A673 (cell line): Measurements from ENCODE around the gene CSNK1G2. TPM values are rescaled to one million over a fixed set of nuclear protein-coding genes. Genes with fewer than 3 reads are reported as not detected.

Experiments
- BruUV-seq: library from RNA; stranded (reverse); fragments of 400-500 nt; replicated peaks from 2 replicates; lab custom pipeline; 2021; lab: Mats Ljungman, UMichigan
- CTCF ChIA-PET: fragments of 300-600 bp; sonication (Branson Sonifier 250); formaldehyde crosslinking; loops from one replicate; lab custom pipeline; 2022; ENCODE audit warnings: antibody characterized with exemption; lab: Charles Lee
- POLR2A ChIA-PET: fragments of 300-600 bp; sonication (Branson Sonifier 250); formaldehyde crosslinking; loops from one replicate; lab custom pipeline; 2022; ENCODE audit warnings: antibody characterized with exemption; ENCODE audit not compliant: low non-redundant PET; lab: Charles Lee
- DNase-seq: peaks from one replicate; pipeline ENCODE4 v3.0.0-alpha.2; 2015; ENCODE audit warnings: low spot score
- H3K27ac ChIP-seq: fragments of 200-600 bp; sonication (generic); 2 replicates; pipeline ENCODE4 v1.5.1; 2016; ENCODE audit warnings: mixed run types, low read depth, mild to moderate bottlenecking, mixed read lengths, antibody characterized with exemption, low read length; ENCODE audit not compliant: poor library complexity, severe bottlenecking
- H3K27me3 ChIP-seq: fragments of 200-600 bp; sonication (generic); replicated peaks from 2 replicates; pipeline ENCODE4 v1.6.1; 2017; ENCODE audit warnings: mixed run types, low read depth, mild to moderate bottlenecking, mixed read lengths, antibody characterized with exemption, low read length; ENCODE audit not compliant: insufficient read depth, poor library complexity
- H3K36me3 ChIP-seq: fragments of 200-600 bp; sonication (generic); 2 replicates; pipeline ENCODE4 v1.6.1; 2016; ENCODE audit warnings: mixed run types, mild to moderate bottlenecking, mixed read lengths, antibody characterized with exemption, low read length; ENCODE audit not compliant: insufficient read depth, poor library complexity, severe bottlenecking
- H3K4me1 ChIP-seq: fragments of 200-600 bp; sonication (generic); 2 replicates; pipeline ENCODE4 v1.6.1; 2017; ENCODE audit warnings: mixed run types, mild to moderate bottlenecking, mixed read lengths, antibody characterized with exemption, low read length; ENCODE audit not compliant: insufficient read depth, poor library complexity, severe bottlenecking
- H3K4me3 ChIP-seq: fragments of 200-600 bp; sonication (generic); 2 replicates; pipeline ENCODE4 v1.5.1; 2016; ENCODE audit warnings: low read depth, mixed run types, mild to moderate bottlenecking, mixed read lengths, low read length; ENCODE audit not compliant: poor library complexity, severe bottlenecking
- H3K9me3 ChIP-seq: fragments of 200-600 bp; sonication (generic); 2 replicates; pipeline ENCODE4 v1.6.1; 2016; ENCODE audit warnings: mixed run types, low read depth, mild to moderate bottlenecking, mixed read lengths, antibody characterized with exemption, low read length; ENCODE audit not compliant: poor library complexity, severe bottlenecking
- EZH2 ChIP-seq: fragments of 200-600 bp; sonication (generic); IDR thresholded peaks from 2 replicates; pipeline ENCODE4 v1.6.1; 2017; ENCODE audit warnings: borderline replicate concordance, low read depth, mild to moderate bottlenecking, mixed read lengths, antibody characterized with exemption, low read length; ENCODE audit not compliant: poor library complexity, severe bottlenecking
- intact Hi-C: fragments of 100-400 bp; cut with micrococcal nuclease; formaldehyde crosslinking; loops from one replicate; pipeline ENCODE4 v1.10.0; 2022; ENCODE audit not compliant: unreplicated experiment
- total RNA-seq: library from RNA; stranded (reverse); gene quantifications from 2 replicates; pipeline ENCODE4 v1.2.3, GENCODE V29; 2021
- TF ChIP-seq, protein P1 (sequence below): fragments of 300-800, 200-600 bp; sonication (generic); conservative IDR thresholded peaks from 2 replicates; pipeline ENCODE4 v1.5.1; 2017; ENCODE audit warnings: low read depth, mild to moderate bottlenecking, antibody characterized with exemption, low read length, moderate library complexity, mixed read lengths

CSNK1G2 gene
- total RNA-seq, 1 experiment from 2014 or later = 108 TPM

DNA sequence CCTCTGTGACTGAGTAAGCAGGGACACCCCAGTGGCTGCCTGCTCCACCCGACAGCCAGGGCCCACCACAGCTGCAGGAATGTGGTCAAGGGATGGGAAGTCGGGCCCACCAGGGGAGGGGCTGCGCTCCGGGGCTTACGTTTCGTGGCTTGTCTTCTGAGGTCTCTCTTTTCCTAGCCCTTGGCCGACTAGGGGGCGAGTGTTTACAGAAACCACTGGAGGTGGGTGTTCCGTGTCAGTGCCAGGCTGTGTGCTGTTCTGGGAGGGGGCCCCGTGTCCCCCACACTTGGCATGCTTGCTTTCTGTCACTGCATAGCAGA is 31.3 kb upstream of the CSNK1G2 start:
- ChIA-PET POLR2A (no interaction called here), CTCF (no interaction called here)
- no peak overlapping the region for H3K4me3 ChIP-seq
- no peaks in the 10 kb centered on the region for H3K9me3 ChIP-seq
- no TSS peak for BruUV-seq
- TF ChIP-seq, protein P1, sequence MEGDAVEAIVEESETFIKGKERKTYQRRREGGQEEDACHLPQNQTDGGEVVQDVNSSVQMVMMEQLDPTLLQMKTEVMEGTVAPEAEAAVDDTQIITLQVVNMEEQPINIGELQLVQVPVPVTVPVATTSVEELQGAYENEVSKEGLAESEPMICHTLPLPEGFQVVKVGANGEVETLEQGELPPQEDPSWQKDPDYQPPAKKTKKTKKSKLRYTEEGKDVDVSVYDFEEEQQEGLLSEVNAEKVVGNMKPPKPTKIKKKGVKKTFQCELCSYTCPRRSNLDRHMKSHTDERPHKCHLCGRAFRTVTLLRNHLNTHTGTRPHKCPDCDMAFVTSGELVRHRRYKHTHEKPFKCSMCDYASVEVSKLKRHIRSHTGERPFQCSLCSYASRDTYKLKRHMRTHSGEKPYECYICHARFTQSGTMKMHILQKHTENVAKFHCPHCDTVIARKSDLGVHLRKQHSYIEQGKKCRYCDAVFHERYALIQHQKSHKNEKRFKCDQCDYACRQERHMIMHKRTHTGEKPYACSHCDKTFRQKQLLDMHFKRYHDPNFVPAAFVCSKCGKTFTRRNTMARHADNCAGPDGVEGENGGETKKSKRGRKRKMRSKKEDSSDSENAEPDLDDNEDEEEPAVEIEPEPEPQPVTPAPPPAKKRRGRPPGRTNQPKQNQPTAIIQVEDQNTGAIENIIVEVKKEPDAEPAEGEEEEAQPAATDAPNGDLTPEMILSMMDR = no peak
- TF ChIP-seq EZH2 = no peak
- intact Hi-C loops = no loop called here
- H3K36me3 ChIP-seq = peaks cover 21% of the 10 kb centered on the region
- H3K4me1 ChIP-seq = peaks cover 13% of the 10 kb centered on the region
- no peak overlapping the region for H3K27ac ChIP-seq
- DNase-seq = no peak
- H3K27me3 ChIP-seq = no peaks in the 10 kb centered on the region

DNA sequence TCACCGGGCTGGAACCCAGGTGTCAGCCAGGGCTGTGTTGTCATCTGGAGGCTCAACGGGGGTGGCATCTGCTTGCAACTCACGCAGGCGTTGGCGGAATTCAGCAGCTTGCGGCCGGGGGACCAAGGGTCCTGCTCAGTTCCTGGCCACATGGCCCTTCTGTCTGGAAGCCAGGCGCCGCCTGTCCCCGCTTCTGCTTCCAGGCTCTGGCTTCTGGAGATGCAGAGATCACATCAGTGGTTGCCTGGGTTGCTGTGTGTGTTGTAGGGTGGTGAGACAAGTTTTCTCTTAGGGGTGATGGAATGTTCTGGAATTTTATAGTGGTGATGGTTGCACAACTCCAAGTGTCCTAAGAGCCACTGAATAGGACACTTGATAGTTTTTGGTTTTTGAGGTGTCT is 30.8 kb upstream of the CSNK1G2 start:
- intact Hi-C loops = no loop called here
- Histone ChIP-seq H3K9me3 (no peaks in the 10 kb centered on the region), H3K27me3 (no peaks in the 10 kb centered on the region), H3K27ac (no peak overlapping the region), H3K4me3 (no peak overlapping the region), H3K36me3 (peaks cover 23% of the 10 kb centered on the region), H3K4me1 (peaks cover 10% of the 10 kb centered on the region)
- DNase-seq = no peak
- TF ChIP-seq, protein P1 = no peak
- TF ChIP-seq EZH2 = no peak
- no TSS peak for BruUV-seq
- ChIA-PET CTCF (no interaction called here), POLR2A (no interaction called here)

DNA sequence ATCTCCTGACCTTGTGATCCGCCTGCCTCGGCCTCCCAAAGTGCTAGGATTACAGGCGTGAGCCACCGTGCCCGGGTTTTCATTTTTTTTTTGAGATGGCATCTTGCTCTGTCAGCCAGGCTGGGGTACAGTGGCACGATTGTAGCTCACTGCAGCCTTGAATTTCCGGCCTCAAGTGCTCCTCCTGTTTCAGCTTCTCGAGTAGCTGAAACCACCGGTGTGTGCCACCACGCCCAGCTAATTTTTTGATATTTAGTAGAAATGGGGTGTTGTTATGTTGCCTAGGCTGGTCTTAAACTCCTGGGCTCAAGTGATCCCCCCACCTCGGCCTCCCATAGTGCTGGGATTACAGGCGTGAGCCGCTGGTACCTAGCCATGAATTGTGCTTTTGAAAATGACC is 29.9 kb upstream of the CSNK1G2 start:
- no peak for DNase-seq
- intact Hi-C loops = no loop called here
- no peak overlapping the region for H3K4me3 ChIP-seq
- no peaks in the 10 kb centered on the region for H3K9me3 ChIP-seq
- peaks cover 25% of the 10 kb centered on the region for H3K36me3 ChIP-seq
- H3K4me1 ChIP-seq = peaks cover 5% of the 10 kb centered on the region
- ChIA-PET POLR2A (no interaction called here), CTCF (no interaction called here)
- no peaks in the 10 kb centered on the region for H3K27me3 ChIP-seq
- no peak for TF ChIP-seq EZH2
- TF ChIP-seq, protein P1 = no peak
- no peak overlapping the region for H3K27ac ChIP-seq
- no TSS peak for BruUV-seq
